HCT116 (cell line): ENCODE measurements around the gene WWOX. TPM values are rescaled to one million over a fixed set of nuclear protein-coding genes. Genes with fewer than 3 reads are reported as not detected.

Source experiments
- ATAC-seq: fragments of 200-7000 bp; cut with Tn5 transposase; 2 replicates; pipeline ENCODE4 v1.9.1; 2020; ENCODE audit warnings: mild to moderate bottlenecking, moderate library complexity
- BruUV-seq: library from RNA; stranded (reverse); fragments of 400-500 nt; replicated peaks from 2 replicates; lab custom pipeline; 2021; lab: Mats Ljungman, UMichigan
- CTCF ChIA-PET: fragments of 300-600 bp; sonication (Branson Sonifier 250); formaldehyde crosslinking; loops from one replicate; lab custom pipeline; 2021; ENCODE audit warnings: antibody characterized with exemption; lab: Charles Lee
- POLR2A ChIA-PET: fragments of 300-600, 350-600 bp; sonication (Branson Sonifier 250); formaldehyde crosslinking; loops from one replicate; lab custom pipeline; 2021; ENCODE audit warnings: antibody characterized with exemption; lab: Charles Lee
- RAD21 ChIA-PET, 2 experiments: fragments of 300-600 bp; sonication (Branson Sonifier 250); formaldehyde crosslinking; loops; one replicate each; lab custom pipeline; 2023; ENCODE audit warnings: low total read pairs in 2 of 2; ENCODE audit not compliant: uncharacterized antibody in 2 of 2, unreplicated experiment in 2 of 2, low non-redundant PET in 1 of 2; lab: Charles Lee
- DNase-seq: peaks from one replicate; pipeline ENCODE4 v3.0.0-alpha.2; 2010; ENCODE audit warnings: low read depth, low spot score
- H2AFZ ChIP-seq: fragments of 200-600 bp; shearing (Covaris generic), sonication (generic); 2 replicates; pipeline ENCODE4 v1.6.1; 2017; ENCODE audit warnings: low read depth, mixed run types, mixed read lengths, antibody characterized with exemption, low read length; ENCODE audit not compliant: poor library complexity, severe bottlenecking
- H3K27ac ChIP-seq: 2 replicates; pipeline ENCODE4 v1.5.1; 2012; ENCODE audit warnings: low read depth, low read length
- H3K27me3 ChIP-seq: fragments of 200-600 bp; sonication (generic); 2 replicates; pipeline ENCODE4 v1.6.1; 2016; ENCODE audit warnings: mixed run types, low read length, mixed read lengths; ENCODE audit not compliant: insufficient read depth
- H3K36me3 ChIP-seq, 2 experiments: fragments of 200-500 bp in 1 of 2; fragments of 200-600 bp in 1 of 2; sonication (Bioruptor generic) in 1 of 2; sonication (generic) in 1 of 2; 2 replicates each; pipeline versions ENCODE4 v1.5.1 to v1.6.1; 2014 to 2016; ENCODE audit warnings: low read length in 2 of 2, inconsistent platforms in 1 of 2, mixed read lengths in 1 of 2, mixed run types in 1 of 2; ENCODE audit not compliant: insufficient read depth in 2 of 2, control insufficient read depth in 1 of 2
- H3K4me1 ChIP-seq, 2 experiments: fragments of 200-600 bp in 1 of 2; sonication (generic) in 1 of 2; 2 replicates each; pipeline versions ENCODE4 v1.5.1 to v1.6.1; 2012 to 2017; ENCODE audit warnings: low read length in 2 of 2, inconsistent platforms in 1 of 2, mild to moderate bottlenecking in 1 of 2, mixed read lengths in 1 of 2, mixed run types in 1 of 2, moderate library complexity in 1 of 2; ENCODE audit not compliant: insufficient read depth in 2 of 2, control insufficient read depth in 1 of 2
- H3K4me2 ChIP-seq: fragments of 200-600 bp; sonication (generic); 2 replicates; pipeline ENCODE4 v1.6.1; 2017; ENCODE audit warnings: mixed run types, low read length, mixed read lengths
- H3K4me3 ChIP-seq, 2 experiments: fragments of 200-600 bp in 1 of 2; sonication (generic) in 1 of 2; replicated peaks in 1 of 2; 2 replicates each; pipeline ENCODE4 v1.5.1; 2011 to 2016; ENCODE audit warnings: low read length in 2 of 2, control low read depth in 1 of 2, low read depth in 1 of 2, mild to moderate bottlenecking in 1 of 2, mixed read lengths in 1 of 2, mixed run types in 1 of 2
- H3K79me2 ChIP-seq: fragments of 200-600 bp; sonication (generic); 2 replicates; pipeline ENCODE4 v1.6.1; 2017; ENCODE audit warnings: mild to moderate bottlenecking, mixed run types, low read length, moderate library complexity, mixed read lengths; ENCODE audit not compliant: insufficient read depth
- H3K9ac ChIP-seq: fragments of 200-600 bp; sonication (generic); 2 replicates; pipeline ENCODE4 v1.6.1; 2016; ENCODE audit warnings: low read length, mixed read lengths
- H3K9me2 ChIP-seq: fragments of 200-600 bp; sonication (generic), shearing (Covaris generic); 2 replicates; pipeline ENCODE4 v1.6.1; 2017; ENCODE audit warnings: mixed run types, mild to moderate bottlenecking, moderate library complexity; ENCODE audit not compliant: insufficient read depth
- H3K9me3 ChIP-seq, 2 experiments: fragments of 200-500 bp in 1 of 2; fragments of 200-600 bp in 1 of 2; sonication (Bioruptor generic) in 1 of 2; sonication (generic) in 1 of 2; 2 replicates each; pipeline ENCODE4 v1.6.1; 2014 to 2017; ENCODE audit warnings: low read length in 2 of 2, mixed read lengths in 2 of 2, inconsistent platforms in 1 of 2, low read depth in 1 of 2, mild to moderate bottlenecking in 1 of 2, mixed run types in 1 of 2, moderate library complexity in 1 of 2; ENCODE audit not compliant: control insufficient read depth in 1 of 2, insufficient read depth in 1 of 2
- H4K20me1 ChIP-seq: fragments of 200-600 bp; sonication (generic), shearing (Covaris generic); 2 replicates; pipeline ENCODE4 v1.6.1; 2017; ENCODE audit warnings: mixed run types, mild to moderate bottlenecking, moderate library complexity; ENCODE audit not compliant: insufficient read depth
- CBX3 ChIP-seq: IDR thresholded peaks from 2 replicates; pipeline ENCODE4 v1.6.1; 2012; ENCODE audit warnings: low read depth
- CEBPB ChIP-seq: IDR thresholded peaks from 2 replicates; pipeline ENCODE4 v1.6.1; 2012; ENCODE audit warnings: low read depth
- EGR1 ChIP-seq: IDR thresholded peaks from 2 replicates; pipeline ENCODE4 v1.6.1; 2012; ENCODE audit warnings: low read depth
- ELF1 ChIP-seq: IDR thresholded peaks from 2 replicates; pipeline ENCODE4 v1.6.1; 2012; ENCODE audit warnings: low read depth, borderline replicate concordance
- EZH2phosphoT487 ChIP-seq: fragments of 200-600 bp; IDR thresholded peaks from 2 replicates; pipeline ENCODE4 v1.6.1; 2018; ENCODE audit warnings: antibody characterized with exemption, borderline replicate concordance
- FOSL1 ChIP-seq: IDR thresholded peaks from 2 replicates; pipeline ENCODE4 v1.6.1; 2012; ENCODE audit warnings: low read depth
- JUND ChIP-seq: IDR thresholded peaks from 2 replicates; pipeline ENCODE4 v1.6.1; 2012
- POLR2A ChIP-seq: IDR thresholded peaks from 2 replicates; pipeline ENCODE4 v1.7.0; 2011; ENCODE audit warnings: borderline replicate concordance; ENCODE audit not compliant: insufficient read depth, insufficient read length; ENCODE audit errors: extremely low read depth
- POLR2AphosphoS5 ChIP-seq: IDR thresholded peaks from 2 replicates; pipeline ENCODE4 v1.6.1; 2011; ENCODE audit warnings: mild to moderate bottlenecking, low read depth, low read length, moderate library complexity
- SIN3A ChIP-seq: IDR thresholded peaks from 2 replicates; pipeline ENCODE4 v1.6.1; 2012; ENCODE audit warnings: low read depth
- SRF ChIP-seq: IDR thresholded peaks from 2 replicates; pipeline ENCODE4 v1.6.1; 2012; ENCODE audit warnings: low read depth
- TCF7L2 ChIP-seq: IDR thresholded peaks from 2 replicates; pipeline ENCODE4 v1.7.0; 2011; ENCODE audit warnings: borderline replicate concordance, inconsistent platforms; ENCODE audit not compliant: insufficient read depth, insufficient read length; ENCODE audit errors: extremely low read depth
- YY1 ChIP-seq: IDR thresholded peaks from 2 replicates; pipeline ENCODE4 v1.6.1; 2011; ENCODE audit warnings: low read length, low read depth, moderate library complexity, mild to moderate bottlenecking; ENCODE audit not compliant: insufficient replicate concordance; ENCODE audit errors: extremely low read depth
- ZFX ChIP-seq: fragments of 450-650 bp; IDR thresholded peaks from 2 replicates; pipeline ENCODE4 v1.6.1; 2017
- ZNF274 ChIP-seq: fragments of 200-500 bp; sonication (Bioruptor generic); IDR thresholded peaks from 2 replicates; pipeline ENCODE4 v1.6.1; 2014; ENCODE audit warnings: mild to moderate bottlenecking, low read depth, low read length, inconsistent platforms
- intact Hi-C: fragments of 100-400 bp; cut with micrococcal nuclease; formaldehyde crosslinking; loops from 2 replicates; pipeline ENCODE4 v1.10.0; 2022
- total RNA-seq: library from RNA; stranded (reverse); gene quantifications from one replicate; pipeline ENCODE4 v1.2.1, GENCODE V29; 2021; ENCODE audit not compliant: unreplicated experiment
- TF ChIP-seq, protein P1 (sequence below): IDR thresholded peaks from 2 replicates; pipeline ENCODE4 v1.6.1; 2012
- TF ChIP-seq, protein P2 (sequence below): IDR thresholded peaks from 2 replicates; pipeline ENCODE4 v1.6.1; 2012; ENCODE audit warnings: low read depth
- TF ChIP-seq, protein P3 (sequence below), 3 experiments: fragments of 200-600 bp in 1 of 3; sonication (generic) in 1 of 3; IDR thresholded peaks in 2 of 3; conservative IDR thresholded peaks in 1 of 3; 2 replicates each; pipeline ENCODE4 v1.5.1; 2012 to 2017; ENCODE audit warnings: low read depth in 2 of 3, low read length in 2 of 3, antibody characterized with exemption in 1 of 3, borderline replicate concordance in 1 of 3, control low read depth in 1 of 3, mild to moderate bottlenecking in 1 of 3, mixed read lengths in 1 of 3, mixed run types in 1 of 3, moderate library complexity in 1 of 3; ENCODE audit not compliant: insufficient read depth in 1 of 3

WWOX gene
- total RNA-seq, 1 experiment from 2014 or later: 13.7 TPM

DNA sequence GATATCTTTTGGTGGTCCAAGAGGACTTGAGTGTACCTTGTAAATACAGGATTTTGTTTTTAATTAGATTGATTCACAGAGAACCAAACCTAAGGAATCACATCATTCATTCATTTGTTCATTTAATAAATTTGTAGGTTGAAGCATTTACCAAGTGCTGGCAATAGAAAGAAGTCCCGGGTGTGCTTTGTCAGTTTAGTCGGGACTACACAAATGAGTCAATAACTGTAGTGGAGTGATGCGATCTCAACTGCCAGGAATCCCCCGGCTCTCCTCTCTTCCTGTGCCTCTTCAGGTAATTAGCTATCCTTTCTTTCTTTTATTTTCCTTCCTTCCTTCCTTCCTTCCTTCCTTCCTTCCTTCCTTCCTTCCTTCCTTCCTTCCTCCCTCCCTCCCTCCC is 1.4 kb upstream of the WWOX start:
- TF ChIP-seq ZFX (no peak), CBX3 (no peak), EZH2phosphoT487 (no peak), POLR2A (no peak), TCF7L2 (no peak), SRF (no peak), SIN3A (no peak), ELF1 (no peak), YY1 (no peak), JUND (no peak), FOSL1 (no peak), POLR2AphosphoS5 (no peak), ZNF274 (no peak), EGR1 (no peak), CEBPB (no peak)
- TF ChIP-seq, protein P1, sequence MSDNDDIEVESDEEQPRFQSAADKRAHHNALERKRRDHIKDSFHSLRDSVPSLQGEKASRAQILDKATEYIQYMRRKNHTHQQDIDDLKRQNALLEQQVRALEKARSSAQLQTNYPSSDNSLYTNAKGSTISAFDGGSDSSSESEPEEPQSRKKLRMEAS: no peak
- TF ChIP-seq, protein P2, sequence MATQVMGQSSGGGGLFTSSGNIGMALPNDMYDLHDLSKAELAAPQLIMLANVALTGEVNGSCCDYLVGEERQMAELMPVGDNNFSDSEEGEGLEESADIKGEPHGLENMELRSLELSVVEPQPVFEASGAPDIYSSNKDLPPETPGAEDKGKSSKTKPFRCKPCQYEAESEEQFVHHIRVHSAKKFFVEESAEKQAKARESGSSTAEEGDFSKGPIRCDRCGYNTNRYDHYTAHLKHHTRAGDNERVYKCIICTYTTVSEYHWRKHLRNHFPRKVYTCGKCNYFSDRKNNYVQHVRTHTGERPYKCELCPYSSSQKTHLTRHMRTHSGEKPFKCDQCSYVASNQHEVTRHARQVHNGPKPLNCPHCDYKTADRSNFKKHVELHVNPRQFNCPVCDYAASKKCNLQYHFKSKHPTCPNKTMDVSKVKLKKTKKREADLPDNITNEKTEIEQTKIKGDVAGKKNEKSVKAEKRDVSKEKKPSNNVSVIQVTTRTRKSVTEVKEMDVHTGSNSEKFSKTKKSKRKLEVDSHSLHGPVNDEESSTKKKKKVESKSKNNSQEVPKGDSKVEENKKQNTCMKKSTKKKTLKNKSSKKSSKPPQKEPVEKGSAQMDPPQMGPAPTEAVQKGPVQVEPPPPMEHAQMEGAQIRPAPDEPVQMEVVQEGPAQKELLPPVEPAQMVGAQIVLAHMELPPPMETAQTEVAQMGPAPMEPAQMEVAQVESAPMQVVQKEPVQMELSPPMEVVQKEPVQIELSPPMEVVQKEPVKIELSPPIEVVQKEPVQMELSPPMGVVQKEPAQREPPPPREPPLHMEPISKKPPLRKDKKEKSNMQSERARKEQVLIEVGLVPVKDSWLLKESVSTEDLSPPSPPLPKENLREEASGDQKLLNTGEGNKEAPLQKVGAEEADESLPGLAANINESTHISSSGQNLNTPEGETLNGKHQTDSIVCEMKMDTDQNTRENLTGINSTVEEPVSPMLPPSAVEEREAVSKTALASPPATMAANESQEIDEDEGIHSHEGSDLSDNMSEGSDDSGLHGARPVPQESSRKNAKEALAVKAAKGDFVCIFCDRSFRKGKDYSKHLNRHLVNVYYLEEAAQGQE: no peak
- TF ChIP-seq, protein P3, sequence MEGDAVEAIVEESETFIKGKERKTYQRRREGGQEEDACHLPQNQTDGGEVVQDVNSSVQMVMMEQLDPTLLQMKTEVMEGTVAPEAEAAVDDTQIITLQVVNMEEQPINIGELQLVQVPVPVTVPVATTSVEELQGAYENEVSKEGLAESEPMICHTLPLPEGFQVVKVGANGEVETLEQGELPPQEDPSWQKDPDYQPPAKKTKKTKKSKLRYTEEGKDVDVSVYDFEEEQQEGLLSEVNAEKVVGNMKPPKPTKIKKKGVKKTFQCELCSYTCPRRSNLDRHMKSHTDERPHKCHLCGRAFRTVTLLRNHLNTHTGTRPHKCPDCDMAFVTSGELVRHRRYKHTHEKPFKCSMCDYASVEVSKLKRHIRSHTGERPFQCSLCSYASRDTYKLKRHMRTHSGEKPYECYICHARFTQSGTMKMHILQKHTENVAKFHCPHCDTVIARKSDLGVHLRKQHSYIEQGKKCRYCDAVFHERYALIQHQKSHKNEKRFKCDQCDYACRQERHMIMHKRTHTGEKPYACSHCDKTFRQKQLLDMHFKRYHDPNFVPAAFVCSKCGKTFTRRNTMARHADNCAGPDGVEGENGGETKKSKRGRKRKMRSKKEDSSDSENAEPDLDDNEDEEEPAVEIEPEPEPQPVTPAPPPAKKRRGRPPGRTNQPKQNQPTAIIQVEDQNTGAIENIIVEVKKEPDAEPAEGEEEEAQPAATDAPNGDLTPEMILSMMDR (IDR thresholded peaks at IDR 0.05 in 2 of 3, conservative IDR thresholded peaks at IDR 0.05 in 1 of 3; ENCODE audit: borderline replicate concordance in 1 of 3, insufficient read depth in 1 of 3, low read depth in 2 of 3, low read length in 2 of 3): no peak
- no peaks in the 10 kb centered on the region for H3K9me2 ChIP-seq
- no peaks in the 10 kb centered on the region for H3K9me3 ChIP-seq
- H3K9ac ChIP-seq: no peak overlapping the region
- ChIA-PET RAD21 (no interaction called here), CTCF (interaction anchor here (3.0 kb wide), 1 partner anchor 94 kb away, joined by 11 read pairs; no protein-coding TSS in a partner anchor), POLR2A (no interaction called here)
- no peak overlapping the region for H3K4me2 ChIP-seq
- intact Hi-C loops: loop anchor here (5.0 kb wide), 2 partner anchors 96 to 861 kb away; no protein-coding TSS in a partner anchor
- no TSS peak for BruUV-seq
- no peak overlapping the region for H3K4me3 ChIP-seq
- no peak overlapping the region for H3K27ac ChIP-seq
- H3K79me2 ChIP-seq: 0 out of 2 replicates have a peak, but pooled peaks cover 2% of the 10 kb centered on the region
- peaks cover 9% of the 10 kb centered on the region for H3K27me3 ChIP-seq
- no peak for ATAC-seq
- no peaks in the 10 kb centered on the region for H3K36me3 ChIP-seq
- DNase-seq: no peak
- H4K20me1 ChIP-seq: no peaks in the 10 kb centered on the region
- peaks cover 5 to 15% of the 10 kb centered on the region in 2 experiments; a peak in 2 of 4 replicates for H3K4me1 ChIP-seq
- no peak overlapping the region for H2AFZ ChIP-seq
